AG04449 (cell line): ENCODE measurements around the gene RPS17.
"Not testable (repeated sequence)": the region's sequence is repeated elsewhere in the genome, so short reads cannot be mapped to it uniquely, and the experiment has no call there.

Source experiments
- CTCF ChIA-PET: fragments of 350-600 bp; formaldehyde crosslinking; extraction: SDS; loops from one replicate; lab custom pipeline; 2021; ENCODE audit warnings: antibody characterized with exemption; lab: Yijun Ruan, JAX
- POLR2A ChIA-PET: fragments of 400-600, 350-600 bp; formaldehyde crosslinking; extraction: SDS; loops from one replicate; lab custom pipeline; 2020; ENCODE audit warnings: antibody characterized with exemption, inconsistent platforms; lab: Yijun Ruan, JAX
- DNase-seq: peaks from one replicate; pipeline ENCODE4 v3.0.0-alpha.2; 2010; ENCODE audit warnings: low read depth, low spot score
- H3K4me3 ChIP-seq: 2 replicates; pipeline ENCODE4 v1.5.1; 2011; ENCODE audit warnings: low read depth, mild to moderate bottlenecking, control low read depth, low read length
- CTCF ChIP-seq: IDR thresholded peaks from one replicate; pipeline ENCODE4 v1.5.1; 2011; ENCODE audit warnings: mild to moderate bottlenecking, moderate library complexity, low read length, control low read depth, inconsistent platforms; ENCODE audit not compliant: insufficient read depth; ENCODE audit errors: missing control alignments

Gene RPS17

GRCh38 chr15:82530006-82530405 is 10.3 kb downstream of the RPS17 start:
- no peak for DNase-seq
- CTCF ChIA-PET, result interaction anchor here (1.2 to 6.6 kb wide), 9 partner anchors 11 to 470 kb away, joined by 3 to 106 read pairs (median 4); partner anchors contain the start of genes RAMAC and RPS17
- H3K4me3 ChIP-seq, result no peak overlapping the region
- POLR2A ChIA-PET, result interaction anchor here (1.4 to 2.3 kb wide), 2 partner anchors 11 to 220 kb away, joined by 7 to 22 read pairs; partner anchors contain the start of gene RPS17
- TF ChIP-seq CTCF, result no peak

DNA sequence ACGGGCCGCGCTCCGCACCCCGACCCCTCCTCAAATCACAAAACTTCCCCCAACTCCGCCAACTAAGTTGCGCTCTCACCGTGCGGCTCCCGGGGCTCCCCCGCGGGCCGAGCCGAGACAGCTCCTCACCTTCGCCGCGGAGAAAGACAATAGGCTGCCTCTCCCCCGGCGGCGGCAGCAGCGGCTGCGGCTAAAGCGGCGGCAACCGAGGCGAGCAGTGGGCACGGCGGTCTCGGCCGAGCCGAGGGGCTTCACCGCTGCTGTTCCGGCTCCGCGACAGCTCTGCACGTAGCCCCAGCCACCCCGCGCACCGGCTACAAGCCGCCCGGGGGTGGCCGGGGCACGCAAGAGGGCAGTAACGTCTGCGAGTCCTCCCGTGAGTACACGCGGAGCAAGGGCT is 26.7 kb downstream of the RPS17 start:
- H3K4me3 ChIP-seq, CTCF ChIA-PET, POLR2A ChIA-PET, DNase-seq: not testable (repeated sequence)

DNA sequence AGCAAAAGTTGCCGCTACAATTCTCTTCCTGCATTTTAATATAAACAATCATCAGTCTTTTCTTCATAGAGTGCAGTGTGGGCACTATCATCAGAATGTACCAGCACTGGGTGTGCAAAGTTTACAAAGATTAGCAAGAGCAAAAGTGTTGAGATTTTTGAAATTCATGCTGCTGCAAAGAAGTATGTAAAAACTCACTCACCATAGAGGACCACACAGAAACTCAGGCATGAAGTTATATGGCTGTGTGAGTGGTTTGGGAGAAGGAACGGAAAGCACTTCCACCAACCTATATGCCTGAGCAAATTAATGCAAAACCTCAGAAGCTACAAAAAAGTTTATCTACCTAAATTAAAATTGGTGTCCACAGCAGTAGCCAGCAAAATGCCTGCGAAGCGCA is 32.6 kb downstream of the RPS17 start:
- POLR2A ChIA-PET, DNase-seq, CTCF ChIA-PET, H3K4me3 ChIP-seq: not testable (repeated sequence)

- POLR2A ChIA-PET, CTCF ChIA-PET, H3K4me3 ChIP-seq, DNase-seq: not testable (repeated sequence)
These were observed 33.2 kb downstream of the RPS17 start for GRCh38 chr15:82507087-82507486.

DNA sequence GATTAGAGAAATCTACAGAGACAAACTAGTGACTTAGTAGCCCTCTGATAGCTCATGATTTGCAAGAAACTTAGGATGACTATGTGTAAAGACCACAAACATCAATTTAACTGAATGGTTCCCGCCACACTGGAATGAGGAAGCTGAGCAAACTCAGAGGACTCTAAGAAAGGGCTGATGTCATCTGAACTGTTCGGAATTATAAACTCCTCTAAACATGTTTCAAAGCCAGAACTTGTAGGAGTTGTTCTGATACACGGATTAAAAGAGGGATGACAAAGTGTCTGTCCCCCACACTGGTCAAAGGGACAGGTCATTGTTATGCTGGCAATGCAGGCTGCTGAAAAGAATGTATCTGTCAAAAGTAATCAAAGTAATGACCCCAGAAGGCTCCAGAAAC is 34.4 kb downstream of the RPS17 start:
- DNase-seq, CTCF ChIA-PET, POLR2A ChIA-PET, H3K4me3 ChIP-seq: not testable (repeated sequence)

- DNase-seq, CTCF ChIA-PET, POLR2A ChIA-PET, H3K4me3 ChIP-seq: not testable (repeated sequence)
These were observed 36.2 kb downstream of the RPS17 start for GRCh38 chr15:82504074-82504473.

- POLR2A ChIA-PET, H3K4me3 ChIP-seq, DNase-seq, CTCF ChIA-PET: not testable (repeated sequence)
These were observed 37.4 kb downstream of the RPS17 start for GRCh38 chr15:82502700-82503339.

GRCh38 chr15:82500772-82501171 is 39.5 kb downstream of the RPS17 start:
- DNase-seq, CTCF ChIA-PET: not testable (repeated sequence)

GRCh38 chr15:82497978-82498377 is 42.3 kb downstream of the RPS17 start:
- H3K4me3 ChIP-seq, CTCF ChIA-PET, DNase-seq, POLR2A ChIA-PET: not testable (repeated sequence)

More at GRCh38 chr15:82500772-82501171, 39.5 kb downstream of the RPS17 start:
- POLR2A ChIA-PET, H3K4me3 ChIP-seq: not testable (repeated sequence)

DNA sequence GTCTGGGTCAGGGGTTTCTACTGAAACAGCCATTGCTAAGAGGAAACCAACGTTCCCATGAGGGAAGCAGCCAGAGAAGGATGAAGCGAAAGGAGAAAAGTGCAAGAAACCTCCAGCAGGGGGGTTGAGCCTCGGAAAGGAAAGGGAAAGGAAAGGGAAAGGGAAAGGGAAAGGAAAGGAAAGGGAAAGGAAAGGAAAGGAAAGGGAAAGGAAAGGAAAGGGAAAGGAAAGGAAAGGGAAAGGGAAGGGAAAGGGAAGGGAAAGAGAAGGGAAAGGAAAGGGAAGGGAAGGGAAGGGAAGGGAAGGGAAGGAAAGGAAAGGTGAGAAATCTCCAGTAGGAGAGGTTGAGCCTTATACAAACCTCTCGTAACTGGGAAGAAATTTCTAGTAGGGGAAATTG is 52.0 kb downstream of the RPS17 start:
- CTCF ChIA-PET, DNase-seq, H3K4me3 ChIP-seq: not testable (repeated sequence)
- POLR2A ChIA-PET, result interaction anchor here (0.7 kb wide), 1 partner anchor 311 kb away, joined by 3 read pairs; no protein-coding TSS in a partner anchor

GRCh38 chr15:82487045-82487444 is 53.2 kb downstream of the RPS17 start:
- DNase-seq, H3K4me3 ChIP-seq, CTCF ChIA-PET, POLR2A ChIA-PET: not testable (repeated sequence)
